ENCODE data around the gene ADCY5.

The ADCY5 gene

DNA sequence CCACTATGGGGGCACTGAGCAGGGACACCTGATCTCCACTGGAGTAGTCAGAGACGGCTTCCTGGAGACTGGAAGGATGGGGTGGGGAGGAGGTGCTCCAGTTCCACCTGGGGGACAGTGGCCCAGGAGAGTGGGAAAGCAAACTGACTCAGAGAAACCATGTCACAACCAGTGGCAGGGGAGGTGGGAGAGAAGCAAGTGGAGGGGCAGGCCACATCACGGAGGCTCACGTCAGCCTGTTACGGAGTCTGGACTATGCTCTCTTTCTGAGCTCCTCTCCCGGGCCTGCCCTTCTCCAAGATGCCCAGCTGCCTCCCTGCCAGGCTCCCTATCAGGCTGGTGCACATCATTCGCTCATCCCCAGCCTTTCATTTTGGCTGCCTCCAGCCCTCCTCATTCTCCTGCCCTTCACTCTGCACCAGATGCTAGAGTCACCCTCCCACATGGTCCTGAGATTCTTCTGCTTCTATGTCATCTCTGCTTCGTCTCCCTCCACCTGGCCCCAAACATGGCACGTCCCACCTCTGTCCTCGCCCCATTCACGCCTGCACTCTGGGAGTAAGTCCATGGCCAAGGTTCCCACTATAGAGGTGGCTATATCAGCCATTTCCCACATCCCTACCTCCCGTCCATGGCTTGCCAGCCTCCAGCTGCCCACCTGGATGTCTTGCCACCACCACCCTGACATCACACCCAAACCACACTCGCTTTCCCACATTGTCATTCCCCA is 100.3 kb downstream of the ADCY5 start:
- H3K9me3 ChIP-seq (ENCODE audit: control insufficient read depth, insufficient read depth, low read depth, low read length): no peaks in the 10 kb centered on the region
- ChIA-PET CTCF (no interaction called here), POLR2A (no interaction called here)
- H3K4me3 ChIP-seq (ENCODE audit: low read depth, low read length): no peak overlapping the region
- H3K27ac ChIP-seq (ENCODE audit: extremely low read depth, low read depth, low read length): no peak overlapping the region
- 0 out of 2 replicates have a peak, but pooled peaks have one; percentile 12 for TF ChIP-seq EGR2 (tag by site-specific recombination; IDR thresholded peaks at IDR 0.05; ENCODE audit: low read depth)
- peak; percentile 16; the same call in 1 of the 2 replicates for TF ChIP-seq ZFHX2 (tag by site-specific recombination; conservative IDR thresholded peaks at IDR 0.05)
- TF ChIP-seq KLF9 (tag by site-specific recombination; IDR thresholded peaks at IDR 0.05; ENCODE audit: low read depth): no peak
- H3K4me1 ChIP-seq (ENCODE audit: control insufficient read depth, insufficient read depth, low read length): peaks cover 5% of the 10 kb centered on the region; the same call in 1 of the 2 replicates
- no peaks in the 10 kb centered on the region for H3K36me3 ChIP-seq (ENCODE audit: control insufficient read depth in 2 of 2, insufficient read depth in 1 of 2, low read length in 2 of 2)

DNA sequence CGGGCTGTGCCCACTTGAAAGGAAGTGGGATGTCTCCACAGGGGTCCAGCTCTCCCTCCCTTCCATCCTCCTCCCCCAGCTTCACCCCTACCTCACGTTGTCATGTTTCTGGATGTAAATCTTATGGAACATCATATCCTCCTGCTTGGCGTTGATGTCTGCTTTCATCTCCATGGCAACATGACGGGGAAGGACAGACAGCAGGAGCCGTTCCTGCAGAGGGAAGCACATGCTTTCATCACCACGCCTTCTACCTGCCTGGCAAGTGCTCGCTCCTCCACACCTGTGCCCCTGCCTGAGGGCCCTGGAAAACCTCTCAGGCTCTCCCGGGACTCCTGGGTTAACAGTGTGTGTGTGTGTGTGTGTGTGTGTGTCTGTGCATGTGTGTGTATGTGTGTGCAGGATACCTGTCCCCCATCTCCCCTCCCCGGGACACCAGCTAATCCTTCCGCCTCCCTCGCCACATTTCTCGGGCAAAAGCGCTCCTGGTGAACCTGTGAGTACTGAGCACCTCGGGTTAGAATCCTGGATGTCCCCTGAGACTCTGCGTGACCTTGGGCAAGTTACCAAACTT is 101.1 kb downstream of the ADCY5 start:
- H3K9me3 ChIP-seq (ENCODE audit: control insufficient read depth, insufficient read depth, low read depth, low read length): no peaks in the 10 kb centered on the region
- POLR2A ChIA-PET: no interaction called here
- H3K36me3 ChIP-seq (ENCODE audit: control insufficient read depth in 2 of 2, insufficient read depth in 1 of 2, low read length in 2 of 2): no peaks in the 10 kb centered on the region
- H3K27ac ChIP-seq (ENCODE audit: extremely low read depth, low read depth, low read length): no peak overlapping the region
- peaks cover 9% of the 10 kb centered on the region; the same call in 1 of the 2 replicates for H3K4me1 ChIP-seq (ENCODE audit: control insufficient read depth, insufficient read depth, low read length)
- no peak overlapping the region for H3K4me3 ChIP-seq (ENCODE audit: low read depth, low read length)
- CTCF ChIA-PET: interaction anchor here (0.7 kb wide), 1 partner anchor 957 kb away, joined by 3 read pairs; no protein-coding TSS in a partner anchor
- no peak for TF ChIP-seq ZNF133 (tag by site-specific recombination; IDR thresholded peaks at IDR 0.05)
- TF ChIP-seq REPIN1 (tag by site-specific recombination; IDR thresholded peaks at IDR 0.05; ENCODE audit: low read depth): no peak
- TF ChIP-seq ZNF677 (tag by site-specific recombination; IDR thresholded peaks at IDR 0.05): no peak
- TF ChIP-seq ZNF362 (tag by site-specific recombination; IDR thresholded peaks at IDR 0.05): no peak
- peak; percentile 48; the same call in 1 of the 2 replicates for TF ChIP-seq ZIC2 (tag by site-specific recombination; IDR thresholded peaks at IDR 0.05)
- no peak for TF ChIP-seq PBX3 (CRISPR knock-in tag; IDR thresholded peaks at IDR 0.05)
- no peak for TF ChIP-seq ZNF600 (tag by site-specific recombination; IDR thresholded peaks at IDR 0.05)
- TF ChIP-seq ZNF544 (tag by site-specific recombination; IDR thresholded peaks at IDR 0.05): no peak
- no peak for TF ChIP-seq BCL6B (tag by site-specific recombination; IDR thresholded peaks at IDR 0.05)
- no peak for TF ChIP-seq KLF17 (tag by site-specific recombination; IDR thresholded peaks at IDR 0.05)
- no peak for TF ChIP-seq HOXA7 (CRISPR knock-in tag; IDR thresholded peaks at IDR 0.05; ENCODE audit: borderline replicate concordance)
- TF ChIP-seq ZSCAN4 (tag by site-specific recombination; IDR thresholded peaks at IDR 0.05): peak; percentile 58
- no peak for TF ChIP-seq ZNF571 (tag by site-specific recombination; IDR thresholded peaks at IDR 0.05)
- TF ChIP-seq, protein P1, sequence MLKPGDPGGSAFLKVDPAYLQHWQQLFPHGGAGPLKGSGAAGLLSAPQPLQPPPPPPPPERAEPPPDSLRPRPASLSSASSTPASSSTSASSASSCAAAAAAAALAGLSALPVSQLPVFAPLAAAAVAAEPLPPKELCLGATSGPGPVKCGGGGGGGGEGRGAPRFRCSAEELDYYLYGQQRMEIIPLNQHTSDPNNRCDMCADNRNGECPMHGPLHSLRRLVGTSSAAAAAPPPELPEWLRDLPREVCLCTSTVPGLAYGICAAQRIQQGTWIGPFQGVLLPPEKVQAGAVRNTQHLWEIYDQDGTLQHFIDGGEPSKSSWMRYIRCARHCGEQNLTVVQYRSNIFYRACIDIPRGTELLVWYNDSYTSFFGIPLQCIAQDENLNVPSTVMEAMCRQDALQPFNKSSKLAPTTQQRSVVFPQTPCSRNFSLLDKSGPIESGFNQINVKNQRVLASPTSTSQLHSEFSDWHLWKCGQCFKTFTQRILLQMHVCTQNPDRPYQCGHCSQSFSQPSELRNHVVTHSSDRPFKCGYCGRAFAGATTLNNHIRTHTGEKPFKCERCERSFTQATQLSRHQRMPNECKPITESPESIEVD (tag by site-specific recombination; IDR thresholded peaks at IDR 0.05): no peak
- TF ChIP-seq ZBTB1 (tag by site-specific recombination; IDR thresholded peaks at IDR 0.05): no peak
- TF ChIP-seq ZNF610 (tag by site-specific recombination; IDR thresholded peaks at IDR 0.05; ENCODE audit: borderline replicate concordance): no peak
- 0 out of 2 replicates have a peak, but pooled peaks have one; percentile 21 for TF ChIP-seq ZNF341 (tag by site-specific recombination; IDR thresholded peaks at IDR 0.05; ENCODE audit: low read depth)
- no peak for TF ChIP-seq ZNF747 (tag by site-specific recombination; IDR thresholded peaks at IDR 0.05)
- no peak for TF ChIP-seq ZNF501 (tag by site-specific recombination; IDR thresholded peaks at IDR 0.05)
- TF ChIP-seq ZNF37A (tag by site-specific recombination; IDR thresholded peaks at IDR 0.05): no peak
